ENCODE measurements around the gene HRK. TPM values are rescaled to one million over a fixed set of nuclear protein-coding genes. Genes with fewer than 3 reads are reported as not detected.

The HRK gene
- total RNA-seq, 1 experiment from 2014 or later = 0.44 TPM

DNA sequence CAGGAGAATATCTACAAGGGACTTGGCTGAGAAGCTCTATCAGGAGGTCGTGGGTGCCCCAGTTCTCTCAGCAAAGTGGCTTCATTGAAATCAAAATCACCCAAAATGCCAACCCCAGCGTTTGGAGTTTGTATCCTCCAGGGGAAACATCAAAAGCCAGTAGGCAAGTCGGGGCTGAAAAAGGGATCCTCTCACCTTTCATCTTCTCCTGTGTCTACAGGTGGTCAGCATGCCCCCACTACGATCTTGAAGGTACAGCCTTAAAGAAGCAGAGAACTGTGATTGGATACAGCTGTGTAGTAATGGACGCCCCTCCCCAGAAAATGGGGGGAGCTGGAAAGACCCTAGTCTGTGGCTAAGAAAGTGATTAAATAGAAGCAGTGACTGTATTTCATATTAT lies 22.2 kb downstream of the HRK start:
- H3K36me3 ChIP-seq (ENCODE audit: control insufficient read depth, insufficient read depth, low read length) = no peaks in the 10 kb centered on the region
- no peak overlapping the region for H3K27ac ChIP-seq (ENCODE audit: low read length)
- ATAC-seq (no peak), DNase-seq (ENCODE audit: low read depth, low spot score) (no peak)
- no TSS peak for BruUV-seq (replicated peaks)
- no peak overlapping the region for H3K4me3 ChIP-seq (ENCODE audit: low read depth in 2 of 2, low read length in 2 of 2)
- ChIA-PET CTCF (interaction anchor here (0.6 kb wide), 1 partner anchor 13 kb away, joined by 3 read pairs; no protein-coding TSS in a partner anchor), POLR2A (no interaction called here)
- H3K9me3 ChIP-seq (ENCODE audit: control insufficient read depth, insufficient read depth, low read depth, low read length) = no peaks in the 10 kb centered on the region
- H3K4me1 ChIP-seq (ENCODE audit: control insufficient read depth, insufficient read depth, low read length) = peaks cover 15% of the 10 kb centered on the region
- in situ Hi-C loops (cut with HindIII; ENCODE audit: low pct_unique_long_range_greater_than_20kb, low sequenced_read_pairs) = no loop called here
- H3K27me3 ChIP-seq (ENCODE audit: control insufficient read depth, insufficient read depth, low read length) = peaks cover 2% of the 10 kb centered on the region; the same call in 1 of the 2 replicates
- intact Hi-C loops (cut with micrococcal nuclease; ENCODE audit: unreplicated experiment) = no loop called here
- no peak for TF ChIP-seq POLR2AphosphoS5 (IDR thresholded peaks at IDR 0.05; ENCODE audit: low read depth, low read length)
- TF ChIP-seq TCF7L2 (IDR thresholded peaks at IDR 0.05; ENCODE audit: low read depth, low read length) = no peak
- TF ChIP-seq, protein P1, sequence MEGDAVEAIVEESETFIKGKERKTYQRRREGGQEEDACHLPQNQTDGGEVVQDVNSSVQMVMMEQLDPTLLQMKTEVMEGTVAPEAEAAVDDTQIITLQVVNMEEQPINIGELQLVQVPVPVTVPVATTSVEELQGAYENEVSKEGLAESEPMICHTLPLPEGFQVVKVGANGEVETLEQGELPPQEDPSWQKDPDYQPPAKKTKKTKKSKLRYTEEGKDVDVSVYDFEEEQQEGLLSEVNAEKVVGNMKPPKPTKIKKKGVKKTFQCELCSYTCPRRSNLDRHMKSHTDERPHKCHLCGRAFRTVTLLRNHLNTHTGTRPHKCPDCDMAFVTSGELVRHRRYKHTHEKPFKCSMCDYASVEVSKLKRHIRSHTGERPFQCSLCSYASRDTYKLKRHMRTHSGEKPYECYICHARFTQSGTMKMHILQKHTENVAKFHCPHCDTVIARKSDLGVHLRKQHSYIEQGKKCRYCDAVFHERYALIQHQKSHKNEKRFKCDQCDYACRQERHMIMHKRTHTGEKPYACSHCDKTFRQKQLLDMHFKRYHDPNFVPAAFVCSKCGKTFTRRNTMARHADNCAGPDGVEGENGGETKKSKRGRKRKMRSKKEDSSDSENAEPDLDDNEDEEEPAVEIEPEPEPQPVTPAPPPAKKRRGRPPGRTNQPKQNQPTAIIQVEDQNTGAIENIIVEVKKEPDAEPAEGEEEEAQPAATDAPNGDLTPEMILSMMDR (IDR thresholded peaks at IDR 0.05) = no peak
- TF ChIP-seq, protein P2, sequence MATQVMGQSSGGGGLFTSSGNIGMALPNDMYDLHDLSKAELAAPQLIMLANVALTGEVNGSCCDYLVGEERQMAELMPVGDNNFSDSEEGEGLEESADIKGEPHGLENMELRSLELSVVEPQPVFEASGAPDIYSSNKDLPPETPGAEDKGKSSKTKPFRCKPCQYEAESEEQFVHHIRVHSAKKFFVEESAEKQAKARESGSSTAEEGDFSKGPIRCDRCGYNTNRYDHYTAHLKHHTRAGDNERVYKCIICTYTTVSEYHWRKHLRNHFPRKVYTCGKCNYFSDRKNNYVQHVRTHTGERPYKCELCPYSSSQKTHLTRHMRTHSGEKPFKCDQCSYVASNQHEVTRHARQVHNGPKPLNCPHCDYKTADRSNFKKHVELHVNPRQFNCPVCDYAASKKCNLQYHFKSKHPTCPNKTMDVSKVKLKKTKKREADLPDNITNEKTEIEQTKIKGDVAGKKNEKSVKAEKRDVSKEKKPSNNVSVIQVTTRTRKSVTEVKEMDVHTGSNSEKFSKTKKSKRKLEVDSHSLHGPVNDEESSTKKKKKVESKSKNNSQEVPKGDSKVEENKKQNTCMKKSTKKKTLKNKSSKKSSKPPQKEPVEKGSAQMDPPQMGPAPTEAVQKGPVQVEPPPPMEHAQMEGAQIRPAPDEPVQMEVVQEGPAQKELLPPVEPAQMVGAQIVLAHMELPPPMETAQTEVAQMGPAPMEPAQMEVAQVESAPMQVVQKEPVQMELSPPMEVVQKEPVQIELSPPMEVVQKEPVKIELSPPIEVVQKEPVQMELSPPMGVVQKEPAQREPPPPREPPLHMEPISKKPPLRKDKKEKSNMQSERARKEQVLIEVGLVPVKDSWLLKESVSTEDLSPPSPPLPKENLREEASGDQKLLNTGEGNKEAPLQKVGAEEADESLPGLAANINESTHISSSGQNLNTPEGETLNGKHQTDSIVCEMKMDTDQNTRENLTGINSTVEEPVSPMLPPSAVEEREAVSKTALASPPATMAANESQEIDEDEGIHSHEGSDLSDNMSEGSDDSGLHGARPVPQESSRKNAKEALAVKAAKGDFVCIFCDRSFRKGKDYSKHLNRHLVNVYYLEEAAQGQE (IDR thresholded peaks at IDR 0.05; ENCODE audit: insufficient read depth in 1 of 2, low read depth in 2 of 2, low read length in 1 of 2) = no peak
- no peak for TF ChIP-seq SIN3A (IDR thresholded peaks at IDR 0.05; ENCODE audit: borderline replicate concordance, insufficient read depth, low read depth, low read length)

DNA sequence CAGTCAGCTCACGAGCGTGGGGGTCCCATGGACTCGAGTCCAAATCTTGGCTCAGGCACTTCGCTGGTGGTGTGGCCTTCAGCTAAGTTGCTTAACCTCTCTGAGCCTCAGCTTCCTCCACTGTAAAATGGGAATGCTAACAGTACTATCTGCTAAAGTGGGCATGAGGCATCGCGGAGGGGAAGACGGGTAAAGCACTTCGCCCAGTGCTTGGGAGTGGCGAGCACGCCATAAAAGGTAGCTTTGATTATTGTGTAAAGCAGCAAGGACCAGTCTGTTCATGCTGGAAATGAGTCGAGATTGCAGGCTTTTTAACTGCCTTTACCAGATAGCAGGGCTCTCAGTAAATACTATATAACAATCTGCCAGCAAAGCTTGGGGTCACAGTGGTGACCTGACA lies 24.5 kb downstream of the HRK start:
- H3K27me3 ChIP-seq (ENCODE audit: control insufficient read depth, insufficient read depth, low read length) = peaks cover 4% of the 10 kb centered on the region; the same call in 1 of the 2 replicates
- ChIA-PET CTCF (no interaction called here), POLR2A (interaction anchor here (0.8 kb wide), 1 partner anchor 18 kb away, joined by 3 read pairs; no protein-coding TSS in a partner anchor)
- TF ChIP-seq POLR2AphosphoS5 (IDR thresholded peaks at IDR 0.05; ENCODE audit: low read depth, low read length) (no peak), TCF7L2 (IDR thresholded peaks at IDR 0.05; ENCODE audit: low read depth, low read length) (no peak), SIN3A (IDR thresholded peaks at IDR 0.05; ENCODE audit: borderline replicate concordance, insufficient read depth, low read depth, low read length) (no peak)
- TF ChIP-seq, protein P2 (IDR thresholded peaks at IDR 0.05; ENCODE audit: insufficient read depth in 1 of 2, low read depth in 2 of 2, low read length in 1 of 2) = no peak
- TF ChIP-seq, protein P1 (IDR thresholded peaks at IDR 0.05) = no peak
- intact Hi-C loops (cut with micrococcal nuclease; ENCODE audit: unreplicated experiment) (no loop called here), in situ Hi-C loops (cut with HindIII; ENCODE audit: low pct_unique_long_range_greater_than_20kb, low sequenced_read_pairs) (no loop called here)
- no peaks in the 10 kb centered on the region for H3K9me3 ChIP-seq (ENCODE audit: control insufficient read depth, insufficient read depth, low read depth, low read length)
- BruUV-seq (replicated peaks) = no TSS peak
- H3K4me1 ChIP-seq (ENCODE audit: control insufficient read depth, insufficient read depth, low read length) = peaks cover 15% of the 10 kb centered on the region
- no peak overlapping the region for H3K4me3 ChIP-seq (ENCODE audit: low read depth in 2 of 2, low read length in 2 of 2)
- H3K36me3 ChIP-seq (ENCODE audit: control insufficient read depth, insufficient read depth, low read length) = no peaks in the 10 kb centered on the region
- ATAC-seq = no peak
- no peak for DNase-seq (ENCODE audit: low read depth, low spot score)
- H3K27ac ChIP-seq (ENCODE audit: low read length) = no peak overlapping the region
